Retina (tissue), 1 donor: ENCODE data around the gene GHDC.
"Not testable (repeated sequence)": the region's sequence is repeated elsewhere in the genome, so short reads cannot be mapped to it uniquely, and the experiment has no call there.

Source experiments
- DNase-seq: peaks from one replicate; pipeline ENCODE4 v3.0.0-alpha.2; 2016

GHDC gene, protein sequence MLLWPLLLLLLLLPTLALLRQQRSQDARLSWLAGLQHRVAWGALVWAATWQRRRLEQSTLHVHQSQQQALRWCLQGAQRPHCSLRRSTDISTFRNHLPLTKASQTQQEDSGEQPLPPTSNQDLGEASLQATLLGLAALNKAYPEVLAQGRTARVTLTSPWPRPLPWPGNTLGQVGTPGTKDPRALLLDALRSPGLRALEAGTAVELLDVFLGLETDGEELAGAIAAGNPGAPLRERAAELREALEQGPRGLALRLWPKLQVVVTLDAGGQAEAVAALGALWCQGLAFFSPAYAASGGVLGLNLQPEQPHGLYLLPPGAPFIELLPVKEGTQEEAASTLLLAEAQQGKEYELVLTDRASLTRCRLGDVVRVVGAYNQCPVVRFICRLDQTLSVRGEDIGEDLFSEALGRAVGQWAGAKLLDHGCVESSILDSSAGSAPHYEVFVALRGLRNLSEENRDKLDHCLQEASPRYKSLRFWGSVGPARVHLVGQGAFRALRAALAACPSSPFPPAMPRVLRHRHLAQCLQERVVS

DNA sequence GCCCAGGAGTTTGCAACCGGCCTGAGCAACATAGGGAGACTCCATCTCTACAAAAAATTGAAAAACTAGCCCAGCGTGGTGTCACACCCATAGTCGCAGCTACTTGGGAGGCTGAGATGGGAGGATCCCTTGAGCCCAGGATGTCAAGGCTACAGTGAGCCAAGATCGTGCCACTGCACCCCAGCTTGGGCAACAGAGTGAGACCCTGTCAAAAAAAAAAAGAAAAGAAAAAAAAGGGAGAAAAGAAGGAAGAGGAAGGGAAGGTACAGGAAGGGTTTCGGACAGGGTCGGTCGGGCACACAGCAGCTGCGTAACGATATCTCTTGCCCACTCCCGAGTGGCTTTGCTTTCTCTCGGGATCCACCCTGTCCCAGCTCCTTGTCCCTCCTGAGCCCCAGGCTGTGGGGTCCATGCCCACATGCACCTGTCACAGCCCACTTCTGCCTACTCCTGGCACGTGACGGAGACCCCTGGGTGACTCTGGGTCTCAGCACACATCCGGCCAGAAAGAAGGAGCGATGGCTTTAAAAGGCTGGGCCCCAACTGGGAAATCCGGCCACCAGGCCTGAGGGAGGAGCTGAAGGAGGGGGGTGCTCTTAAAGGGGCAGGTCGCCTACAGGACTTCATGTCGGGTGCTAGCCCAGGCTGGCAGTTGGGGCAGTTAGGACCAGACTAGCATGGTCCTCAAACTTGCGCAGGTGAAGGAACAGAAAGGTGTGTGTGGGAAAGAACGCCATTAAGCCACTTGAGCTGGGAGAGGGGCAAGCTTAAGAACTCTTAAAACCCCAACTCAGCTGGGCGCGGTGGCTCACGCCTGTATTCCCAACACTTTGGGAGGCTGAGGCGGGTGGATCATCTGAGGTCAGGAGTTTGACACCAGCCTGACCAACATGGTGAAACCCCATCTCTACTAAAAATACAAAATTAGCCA, at the start of gene GHDC:
Gene GHDC (minus strand): TSS at position 526 of the 931 bp plus-strand sequence. CDS start 913 bp downstream, outside the sequence.
- DNase-seq = peak; percentile 91

DNA sequence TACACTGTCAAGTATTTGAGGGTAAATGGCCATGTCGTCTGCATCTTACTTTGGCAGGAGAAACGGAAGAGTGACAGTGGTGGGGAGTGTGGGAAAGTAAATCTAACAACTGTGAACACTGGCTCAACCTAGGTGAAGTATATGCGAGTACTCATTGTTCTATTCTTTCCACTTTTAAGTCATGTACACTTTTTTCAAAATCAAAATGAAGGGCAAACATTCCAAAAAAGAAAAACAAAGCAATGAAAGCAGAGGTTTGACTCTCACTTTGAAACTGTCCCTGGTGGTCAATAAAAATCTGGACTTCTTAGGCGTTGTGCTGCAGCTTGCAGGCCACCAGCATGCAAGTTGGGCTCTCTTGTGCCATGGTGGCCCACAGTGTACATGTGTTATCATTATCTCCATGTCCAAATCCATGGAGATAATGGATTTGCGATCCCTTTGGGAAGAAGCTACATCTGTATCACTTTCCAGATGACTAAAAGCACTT, 49.2 kb upstream of the GHDC start:
- DNase-seq = no peak

DNA sequence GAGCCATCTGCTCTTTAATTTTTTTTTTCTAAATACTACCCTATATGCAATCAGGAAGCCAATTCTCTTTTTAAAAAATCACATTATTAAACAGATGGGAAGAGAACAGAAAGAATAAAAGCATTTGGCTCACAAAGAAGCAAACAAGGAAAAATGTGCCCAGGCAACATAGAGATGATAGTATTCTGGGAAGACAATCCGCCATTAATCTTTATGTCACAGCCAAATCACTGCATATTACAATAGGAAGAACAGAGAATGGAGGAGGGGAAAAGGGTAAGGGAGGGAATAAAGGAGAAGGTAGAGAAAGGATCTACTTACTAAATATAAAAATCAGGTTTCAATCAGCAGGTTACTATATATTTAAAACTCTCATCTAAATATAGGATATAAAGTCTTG, 47.6 kb upstream of the GHDC start:
- no peak for DNase-seq

DNA sequence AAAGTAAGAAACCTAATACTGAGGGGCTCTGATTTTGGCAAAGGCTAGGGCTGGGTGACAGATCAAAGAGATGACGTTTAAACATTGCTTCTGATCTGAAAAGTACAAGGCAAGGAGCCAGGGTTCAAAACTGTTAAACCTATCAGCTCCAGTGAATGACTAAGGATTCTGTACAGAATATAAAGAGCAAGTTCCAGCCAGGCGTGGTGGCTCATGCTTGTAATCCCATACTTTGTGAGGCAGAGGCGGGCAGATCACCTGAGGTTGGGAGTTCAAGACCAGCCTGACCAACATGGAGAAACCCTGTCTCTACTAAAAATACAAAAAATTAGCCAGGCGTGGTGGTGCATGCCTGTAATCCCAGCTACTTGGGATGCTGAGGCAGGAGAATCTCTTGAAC, 46.6 kb upstream of the GHDC start:
- not testable (repeated sequence) for DNase-seq

DNA sequence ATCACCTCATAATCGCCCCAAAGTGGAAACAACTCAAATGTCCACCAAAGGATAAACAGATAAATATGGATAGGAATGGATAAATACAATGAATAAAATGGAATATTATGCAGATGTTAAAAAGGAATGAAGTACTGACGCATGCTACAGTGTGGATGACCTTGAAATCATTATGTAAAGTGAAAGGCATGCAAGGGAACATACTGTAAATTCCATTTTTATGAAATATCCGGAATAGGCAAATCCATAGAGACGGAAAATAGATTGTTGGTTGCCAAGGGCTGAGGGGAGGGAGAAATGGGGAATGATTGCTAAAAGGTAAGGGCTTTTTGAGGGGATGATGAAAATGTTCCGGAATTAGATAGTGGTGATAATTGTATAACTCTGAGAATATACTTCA, 45.9 kb upstream of the GHDC start:
- no peak for DNase-seq

DNA sequence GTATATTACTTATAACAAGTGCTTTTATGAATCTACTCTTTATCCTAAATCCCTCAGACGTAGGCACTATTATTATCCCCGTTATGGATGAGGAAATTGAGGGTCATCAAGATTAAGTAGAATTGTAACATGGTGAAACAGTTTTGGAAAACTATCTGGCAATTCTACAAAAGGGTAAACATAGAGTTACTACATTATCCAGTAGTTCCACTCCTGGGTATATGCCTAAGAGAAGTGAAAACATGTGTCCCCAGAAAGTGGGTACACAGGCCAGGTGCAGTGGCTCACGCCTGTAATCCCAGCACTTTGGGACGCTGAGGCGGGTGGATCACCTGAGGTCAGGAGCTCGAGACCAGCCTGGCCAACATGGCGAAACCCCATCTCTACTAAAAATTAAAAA, 45.3 kb upstream of the GHDC start:
- not testable (repeated sequence) for DNase-seq

DNA sequence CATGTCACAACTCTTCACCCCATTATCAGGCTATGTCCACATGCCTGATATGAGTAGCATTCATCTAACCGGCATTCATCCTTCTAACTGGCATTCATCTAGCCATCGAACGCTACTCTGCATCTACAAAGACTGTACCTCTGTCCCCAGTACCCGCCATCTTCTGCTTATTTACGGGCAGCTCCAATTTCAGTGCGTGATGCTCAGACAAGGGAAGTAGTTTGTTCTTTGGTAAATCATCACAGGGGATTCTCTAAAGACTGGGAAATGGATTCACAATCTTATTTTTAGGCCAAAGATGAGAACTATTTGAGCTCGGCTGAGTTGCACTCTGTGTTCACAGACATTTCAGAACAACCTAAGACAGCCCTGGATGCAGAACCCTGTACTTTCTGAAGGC, 42.5 kb upstream of the GHDC start:
- DNase-seq = no peak

DNA sequence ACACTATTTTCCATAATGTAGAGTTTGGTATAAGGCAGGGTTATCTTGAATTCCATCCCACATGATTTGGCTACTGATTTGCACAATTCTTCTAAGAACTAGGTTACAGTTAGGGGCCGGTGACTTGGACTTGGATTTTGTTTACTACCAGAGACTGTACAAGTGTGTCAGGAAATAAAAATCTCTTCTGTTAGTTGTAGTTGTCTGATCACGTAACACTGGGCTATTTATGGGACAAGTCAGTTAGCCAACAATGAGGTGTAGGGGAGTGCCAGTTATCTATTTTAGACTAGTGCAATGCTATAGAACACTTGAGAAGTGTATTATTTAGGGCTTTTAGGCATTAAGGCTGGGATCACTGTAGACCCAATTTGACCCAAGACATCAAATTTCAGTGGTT, 39.7 kb upstream of the GHDC start:
- no peak for DNase-seq

DNA sequence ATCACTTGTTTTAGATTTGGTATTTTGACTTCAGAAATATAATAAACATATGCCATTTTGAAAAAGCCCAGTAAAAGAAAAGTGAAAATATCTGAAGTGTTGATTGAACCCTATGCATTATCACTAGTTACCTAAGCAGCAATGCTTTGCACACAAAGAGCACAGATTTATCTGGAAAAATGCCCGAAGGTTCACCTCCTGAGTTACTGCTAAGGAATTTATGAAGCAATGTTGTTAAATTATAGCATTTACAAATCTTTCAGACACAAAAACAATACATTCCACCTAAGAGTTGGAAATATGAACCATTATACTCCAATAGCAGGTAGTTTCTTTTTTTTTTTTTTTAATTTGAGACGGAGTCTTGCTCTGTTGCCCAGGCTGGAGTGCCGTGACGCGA, 38.9 kb upstream of the GHDC start:
- DNase-seq = no peak

DNA sequence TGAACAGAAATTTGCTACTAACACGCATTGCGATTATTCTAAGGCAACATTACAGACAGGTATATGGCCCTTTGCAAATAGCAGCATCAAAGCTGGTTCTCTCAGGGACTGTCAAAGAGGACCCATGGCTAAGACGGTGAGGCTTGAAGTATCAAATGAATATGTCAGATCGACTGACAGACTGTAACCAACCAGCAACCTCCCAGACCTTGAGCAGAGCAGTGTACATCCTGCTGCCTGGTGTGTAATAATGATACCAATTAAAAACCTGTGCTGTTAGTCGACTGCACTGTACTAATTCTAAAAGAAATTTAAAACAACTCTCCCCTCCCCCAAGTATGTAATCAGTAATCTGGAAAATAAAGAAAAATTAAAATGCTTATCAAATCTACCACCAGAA, 35.9 kb upstream of the GHDC start:
- DNase-seq = no peak

DNA sequence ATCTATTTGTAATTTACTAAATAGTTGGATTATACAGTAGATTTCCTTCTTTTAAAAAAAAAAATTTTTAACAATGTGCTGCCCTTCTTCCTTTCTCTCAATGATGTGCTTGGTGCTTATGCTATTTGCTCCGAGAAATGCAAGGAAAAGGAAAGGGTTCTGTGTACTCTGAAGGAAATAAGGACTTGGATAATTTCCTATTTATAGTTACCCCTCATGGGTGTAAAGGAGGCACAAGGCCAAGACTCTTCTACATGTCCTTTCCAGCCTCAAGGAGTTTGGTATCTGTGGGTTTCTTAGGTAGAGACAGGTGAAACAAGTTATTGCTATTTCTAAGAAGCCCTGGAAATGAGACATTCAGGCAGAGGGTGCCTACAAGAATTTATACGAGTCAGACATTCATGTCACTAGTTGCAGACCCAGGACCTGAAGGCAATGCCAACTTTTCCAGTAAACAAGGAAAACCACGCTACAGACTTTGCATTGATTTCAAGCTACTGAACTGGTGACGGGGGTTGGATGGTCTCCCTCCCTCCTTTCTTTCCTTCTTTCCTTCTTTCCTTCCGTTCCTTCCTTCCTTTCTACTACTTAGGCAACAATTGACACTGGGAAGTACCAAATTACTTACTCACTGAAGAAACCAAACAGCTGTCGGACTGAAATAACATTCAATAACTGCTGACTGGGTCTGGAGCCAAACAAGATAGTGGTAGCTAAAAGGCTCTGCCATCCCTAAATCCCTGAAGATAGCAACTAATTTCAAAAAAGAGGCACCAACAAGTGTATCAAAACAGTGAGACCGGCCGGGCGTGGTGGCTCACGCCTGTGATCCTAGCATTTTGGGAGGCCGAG, 33.8 kb upstream of the GHDC start:
- DNase-seq = no peak

DNA sequence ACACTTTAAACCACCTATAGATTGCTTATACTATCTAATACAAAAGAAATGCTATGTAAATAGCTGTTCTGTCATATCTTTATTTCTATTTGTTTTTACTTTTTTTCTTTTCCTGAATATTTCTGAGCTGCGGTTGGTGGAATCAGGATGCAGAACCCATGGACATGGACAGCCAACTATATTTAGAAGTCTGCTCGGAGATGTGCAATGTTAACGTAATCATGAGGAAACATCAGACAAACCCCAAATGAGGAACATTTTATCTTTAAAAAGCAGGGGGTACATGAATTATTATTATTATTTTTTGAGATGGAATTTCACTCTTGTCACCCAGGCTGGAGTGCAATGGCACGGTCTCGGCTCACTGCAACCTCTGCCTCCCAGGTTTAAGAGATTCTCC, 31.4 kb upstream of the GHDC start:
- no peak for DNase-seq

DNA sequence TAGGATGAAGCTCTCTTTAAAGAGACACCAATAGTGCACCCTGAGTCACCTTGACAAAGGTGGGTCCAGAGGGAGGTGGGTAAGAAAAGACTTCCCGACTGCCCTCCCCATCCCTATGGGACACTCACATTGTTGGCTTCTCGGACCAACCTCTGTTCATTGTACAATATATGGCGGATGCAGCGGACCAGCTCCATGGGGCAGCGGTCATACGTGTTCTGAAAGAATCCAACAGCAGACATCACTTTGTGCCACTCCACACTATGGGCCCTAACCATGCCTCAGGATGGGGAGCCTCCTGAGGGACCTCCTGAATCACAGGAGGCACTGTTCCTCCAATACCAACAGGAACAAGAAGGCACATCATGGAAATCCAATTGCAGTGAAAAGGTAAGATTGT, 30.4 kb upstream of the GHDC start:
- DNase-seq = no peak

DNA sequence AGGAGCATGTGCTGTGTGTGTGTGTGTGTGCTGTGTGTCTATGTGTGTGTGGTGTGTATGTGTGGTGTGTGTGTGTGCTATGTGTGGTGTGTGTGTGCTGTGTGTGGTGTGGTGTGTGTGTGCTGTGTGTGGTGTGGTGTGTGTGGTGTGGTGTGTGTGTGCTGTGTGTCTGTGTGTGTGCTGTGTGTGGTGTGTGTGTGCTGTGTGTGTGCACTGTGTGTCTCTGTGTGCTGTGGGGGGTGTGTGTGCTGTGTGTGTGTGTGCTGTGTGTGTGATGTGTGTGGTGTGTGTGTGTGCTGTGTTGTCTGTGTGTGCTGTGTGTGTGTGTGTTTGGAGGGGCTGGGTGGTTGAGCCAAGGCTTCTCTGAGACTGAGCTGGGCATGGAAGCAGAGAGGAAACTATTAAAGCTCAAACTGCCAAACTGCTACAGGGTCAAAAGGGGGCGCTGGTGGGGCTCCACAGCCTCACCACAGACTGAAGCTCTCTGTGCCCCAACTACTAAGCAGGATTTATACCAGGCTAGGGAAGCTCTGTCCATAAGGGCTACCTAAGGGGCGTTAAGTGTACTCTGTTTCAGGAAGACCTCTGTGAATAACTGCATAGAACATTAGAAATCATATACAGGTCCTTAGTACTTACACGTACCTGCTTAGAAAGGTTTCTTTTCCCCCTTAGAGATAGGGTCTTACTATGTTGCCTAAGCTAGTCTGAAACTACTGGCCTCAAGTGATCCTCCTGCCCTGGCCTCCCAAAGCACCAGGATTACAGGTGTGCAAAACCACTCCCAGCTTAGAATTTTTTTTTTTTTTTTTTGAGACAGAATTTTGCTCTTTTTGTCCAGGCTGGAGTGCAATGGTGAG, 27.8 kb upstream of the GHDC start:
- peak; percentile 31 for DNase-seq

DNA sequence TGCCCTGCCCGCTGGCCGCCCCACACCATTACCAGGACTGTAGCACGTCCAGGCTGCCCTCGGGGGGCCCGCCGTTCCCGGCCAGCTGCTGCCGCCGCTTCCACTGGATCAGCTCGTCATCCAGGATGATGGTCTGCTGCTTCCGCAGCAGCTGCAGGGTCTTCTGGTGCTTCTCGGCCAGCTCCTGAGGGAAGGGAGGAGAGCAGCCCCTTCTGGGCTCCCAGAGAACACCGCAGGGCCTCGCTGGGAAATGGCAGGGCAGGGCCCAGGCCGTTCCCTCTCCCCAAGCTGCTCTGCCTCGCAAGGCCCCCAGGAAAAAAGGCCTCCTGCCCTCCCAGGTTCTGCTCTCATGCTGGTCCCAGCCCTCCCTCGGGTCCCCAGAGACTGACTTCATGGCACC, 25.0 kb upstream of the GHDC start:
- not testable (repeated sequence) for DNase-seq

DNA sequence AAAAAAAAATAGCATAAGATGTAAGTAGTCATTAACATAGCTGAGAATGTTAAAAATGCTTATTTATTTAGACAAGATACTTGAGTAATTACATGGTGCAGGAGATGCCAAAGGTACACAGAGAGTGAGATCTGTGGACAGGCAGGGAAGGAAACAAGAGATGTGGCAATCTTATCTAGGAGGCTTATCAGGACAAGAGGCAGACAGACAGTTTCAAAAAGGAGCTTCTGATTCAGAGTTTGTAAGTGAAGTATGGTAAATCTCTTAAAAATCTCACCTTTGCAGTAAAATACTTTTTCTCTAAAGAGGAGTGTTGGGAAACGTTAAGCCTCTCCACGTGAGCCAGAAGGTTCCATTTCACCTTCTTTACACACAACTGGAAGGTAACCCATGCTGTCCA, 19.9 kb upstream of the GHDC start:
- no peak for DNase-seq

DNA sequence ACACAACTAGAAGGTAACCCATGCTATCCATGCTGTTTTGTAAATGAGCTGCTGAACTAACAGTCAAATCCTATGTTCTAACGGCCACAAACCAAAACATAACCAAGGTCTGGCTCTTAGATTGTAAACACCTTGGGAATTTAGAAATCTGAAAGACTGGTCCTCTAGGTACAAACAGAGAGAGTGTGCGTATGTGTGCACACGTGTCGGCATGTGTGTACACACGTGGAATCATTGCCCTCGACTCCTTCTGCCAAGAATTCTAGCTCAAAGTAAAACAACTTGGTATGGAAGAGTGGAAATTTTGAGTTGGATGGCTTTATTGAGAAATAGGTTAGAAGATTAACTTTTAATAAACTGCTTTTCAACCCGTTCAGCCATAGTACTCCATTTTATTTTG, 18.1 kb upstream of the GHDC start:
- DNase-seq = no peak

DNA sequence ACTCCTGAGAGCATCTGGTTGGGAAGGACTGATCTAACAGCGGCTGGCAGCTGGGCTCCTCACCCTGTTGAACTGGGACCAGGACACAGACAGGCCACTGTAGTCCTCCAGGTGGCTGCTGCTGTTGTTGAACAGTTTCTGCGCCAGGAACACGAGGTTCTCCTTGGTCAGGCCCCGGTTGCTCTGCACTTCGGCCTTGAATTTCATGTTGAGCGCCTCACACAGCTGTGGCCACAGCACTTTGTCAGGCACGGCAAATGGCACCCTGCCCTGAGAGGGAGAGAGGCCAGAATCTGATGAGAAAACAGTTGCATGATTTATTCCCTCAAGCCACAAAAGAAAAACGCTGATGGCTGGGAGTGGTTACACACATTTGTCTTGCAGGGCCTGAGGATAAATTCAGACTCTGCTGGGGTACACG, 17.6 kb upstream of the GHDC start:
- not testable (repeated sequence) for DNase-seq

DNA sequence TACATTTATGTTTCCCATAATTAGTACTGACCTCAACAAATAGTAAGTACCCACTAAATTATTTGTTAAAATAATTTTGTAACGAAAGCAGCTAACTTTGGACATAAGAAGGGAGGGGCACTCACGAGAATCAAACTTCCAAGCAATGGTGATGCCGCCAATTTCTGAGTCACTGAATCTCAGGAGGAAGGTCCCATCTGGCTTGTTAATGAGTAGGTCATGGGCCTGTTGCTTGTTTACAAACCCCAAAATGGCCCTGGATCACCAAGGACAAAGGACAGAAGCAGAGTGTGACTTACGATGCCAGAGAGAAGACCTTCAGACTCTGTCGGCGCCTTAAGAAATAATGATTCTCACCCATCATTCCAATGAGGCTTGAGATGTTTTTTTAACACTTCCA, 15.8 kb upstream of the GHDC start:
- no peak for DNase-seq

DNA sequence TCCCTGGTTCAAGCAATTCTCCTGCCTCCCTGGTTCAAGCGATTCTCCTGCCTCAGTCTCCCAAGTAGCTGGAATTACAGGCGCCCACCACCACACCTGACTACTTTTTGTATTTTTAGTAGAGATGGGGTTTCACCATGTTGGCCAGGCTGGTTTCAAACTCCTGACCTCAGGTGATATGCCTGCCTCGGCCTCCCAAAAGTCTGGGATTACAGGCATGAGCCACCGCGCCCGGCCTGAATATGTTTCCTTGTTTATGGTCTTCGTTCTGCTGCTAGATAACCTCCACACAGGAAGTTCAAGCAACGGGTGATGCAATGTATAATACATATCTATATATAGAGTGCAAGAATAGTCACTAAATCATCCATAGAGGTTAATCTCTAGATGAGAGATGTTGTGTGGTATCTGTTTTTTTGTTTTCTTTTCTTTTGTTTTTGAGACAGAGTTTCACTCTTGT, 11.9 kb upstream of the GHDC start:
- not testable (repeated sequence) for DNase-seq

DNA sequence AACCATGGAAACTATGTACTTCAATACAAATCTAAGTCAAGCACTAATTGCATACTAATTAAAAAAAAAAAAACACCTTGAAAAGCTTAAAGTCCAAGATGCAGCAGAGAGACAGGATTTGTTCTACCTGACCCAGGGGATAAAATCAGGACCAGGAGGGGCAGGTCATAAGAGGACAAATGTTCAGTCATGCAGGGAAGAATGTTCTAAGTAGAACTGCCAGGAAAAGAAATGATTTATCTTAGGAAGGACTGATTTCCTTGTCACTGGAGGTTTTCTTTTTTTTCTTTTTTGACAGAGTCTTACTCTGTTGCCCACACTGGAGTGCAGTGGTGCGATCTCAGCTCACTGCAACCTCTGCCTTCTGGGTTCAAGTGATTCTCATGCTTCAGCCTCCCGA, 9.1 kb upstream of the GHDC start:
- DNase-seq = no peak
